SK-N-SH (cell line): Measurements from ENCODE around the gene TGFB2. TPM values are rescaled to one million over a fixed set of nuclear protein-coding genes. Genes with fewer than 3 reads are reported as not detected.

ENCODE experiments used
- CTCF ChIA-PET: fragments of 300-600, 350-600 bp; formaldehyde crosslinking; extraction: SDS; loops from one replicate; lab custom pipeline; 2021; lab: Yijun Ruan, JAX
- POLR2A ChIA-PET: fragments of 350-600 bp; sonication (Branson Sonifier 250); formaldehyde crosslinking; extraction: SDS; loops from one replicate; lab custom pipeline; 2020; ENCODE audit warnings: antibody characterized with exemption, inconsistent platforms; lab: Yijun Ruan, JAX
- DNase-seq: peaks from one replicate; pipeline ENCODE4 v3.0.0; 2012
- H2AFZ ChIP-seq: fragments of 200-600 bp; sonication (generic); 2 replicates; pipeline ENCODE4 v1.8.1; 2016; ENCODE audit warnings: antibody characterized with exemption, mild to moderate bottlenecking, low read depth
- H3F3A ChIP-seq: fragments of 200-600 bp; sonication (generic); replicated peaks from 2 replicates; pipeline ENCODE3; 2016; ENCODE audit warnings: antibody characterized with exemption, mild to moderate bottlenecking; ENCODE audit not compliant: insufficient read depth
- H3K27ac ChIP-seq, 2 experiments: fragments of 200-500 bp in 1 of 2; fragments of 200-600 bp in 1 of 2; sonication (Bioruptor generic) in 1 of 2; sonication (generic), shearing (Covaris generic) in 1 of 2; 2 replicates each; pipeline versions ENCODE4 v1.5.1 to v1.6.1; 2014 to 2016; ENCODE audit warnings: low read depth in 2 of 2, inconsistent platforms in 1 of 2, low read length in 1 of 2, mild to moderate bottlenecking in 1 of 2, mixed read lengths in 1 of 2
- H3K27me3 ChIP-seq: fragments of 200-600 bp; sonication (generic), shearing (Covaris generic); 2 replicates; pipeline ENCODE4 v1.6.1; 2016; ENCODE audit warnings: mixed run types; ENCODE audit not compliant: insufficient read depth
- H3K36me3 ChIP-seq, 2 experiments: fragments of 200-500 bp in 1 of 2; fragments of 200-600 bp in 1 of 2; sonication (Bioruptor generic) in 1 of 2; sonication (generic) in 1 of 2; replicated peaks in 1 of 2; 2 replicates each; pipeline versions ENCODE3 to v1.5.1; 2014 to 2016; ENCODE audit warnings: low read length in 1 of 2, mild to moderate bottlenecking in 1 of 2; ENCODE audit not compliant: insufficient read depth in 2 of 2, control insufficient read depth in 1 of 2
- H3K4me1 ChIP-seq, 2 experiments: fragments of 200-500 bp in 1 of 2; fragments of 200-600 bp in 1 of 2; sonication (Bioruptor generic) in 1 of 2; sonication (generic), shearing (Covaris generic) in 1 of 2; 2 replicates each; pipeline versions ENCODE4 v1.5.1 to v1.6.1; 2014 to 2016; ENCODE audit warnings: low read depth in 1 of 2, low read length in 1 of 2, mixed run types in 1 of 2; ENCODE audit not compliant: insufficient read depth in 2 of 2, control insufficient read depth in 1 of 2
- H3K4me2 ChIP-seq: fragments of 200-600 bp; sonication (generic), shearing (Covaris generic); 2 replicates; pipeline ENCODE4 v1.6.1; 2017; ENCODE audit warnings: mixed run types
- H3K4me3 ChIP-seq, 2 experiments: fragments of 200-500 bp in 1 of 2; fragments of 200-600 bp in 1 of 2; sonication (Bioruptor generic) in 1 of 2; sonication (generic), shearing (Covaris generic) in 1 of 2; 2 replicates each; pipeline versions ENCODE4 v1.5.1 to v1.8.1; 2014 to 2016; ENCODE audit warnings: low read depth in 2 of 2, inconsistent platforms in 1 of 2, low read length in 1 of 2, mild to moderate bottlenecking in 1 of 2, mixed read lengths in 1 of 2, moderate library complexity in 1 of 2
- H3K79me2 ChIP-seq: fragments of 200-600 bp; sonication (generic); 2 replicates; pipeline ENCODE4 v1.8.1; 2017; ENCODE audit warnings: mild to moderate bottlenecking; ENCODE audit not compliant: insufficient read depth
- H3K9ac ChIP-seq: fragments of 200-600 bp; sonication (generic); 2 replicates; pipeline ENCODE4 v1.6.1; 2017; ENCODE audit warnings: mixed run types
- H3K9me2 ChIP-seq: fragments of 200-600 bp; sonication (generic); 2 replicates; pipeline ENCODE4 v1.6.1; 2017; ENCODE audit warnings: mixed run types
- H3K9me3 ChIP-seq: fragments of 200-600 bp; sonication (generic); 2 replicates; pipeline ENCODE4 v1.6.1; 2017; ENCODE audit warnings: mixed run types, mild to moderate bottlenecking, moderate library complexity
- H4K20me1 ChIP-seq: fragments of 200-600 bp; sonication (generic); 2 replicates; pipeline ENCODE4 v1.6.1; 2017; ENCODE audit warnings: mild to moderate bottlenecking, mixed run types; ENCODE audit not compliant: insufficient read depth
- CTCF ChIP-seq: fragments of 200-600 bp; sonication (generic); IDR thresholded peaks from 2 replicates; pipeline ENCODE4 v1.6.1; 2017; ENCODE audit warnings: antibody characterized with exemption, mild to moderate bottlenecking, moderate library complexity
- ELF1 ChIP-seq: IDR thresholded peaks from 2 replicates; pipeline ENCODE4 v1.4.0; 2012
- EP300 ChIP-seq, 2 experiments: IDR thresholded peaks; 2 replicates each; pipeline versions ENCODE4 v1.4.0 to v1.6.1; 2012; ENCODE audit warnings: borderline replicate concordance in 1 of 2, low read depth in 1 of 2, low read length in 1 of 2
- FOSL2 ChIP-seq: IDR thresholded peaks from 2 replicates; pipeline ENCODE4 v1.4.0; 2012; ENCODE audit warnings: low read depth, mild to moderate bottlenecking, moderate library complexity, borderline replicate concordance
- FOXM1 ChIP-seq: IDR thresholded peaks from 2 replicates; pipeline ENCODE4 v1.4.0; 2012; ENCODE audit warnings: low read depth, mild to moderate bottlenecking
- GATA2 ChIP-seq: sonication (generic); formaldehyde crosslinking; IDR thresholded peaks from 2 replicates; pipeline ENCODE4 v1.5.0; 2020; ENCODE audit warnings: mild to moderate bottlenecking, missing genetic modification reagents
- IRF3 ChIP-seq: fragments of 150-350 bp; IDR thresholded peaks from 2 replicates; pipeline ENCODE4 v1.6.1; 2016; ENCODE audit warnings: mild to moderate bottlenecking, low read depth, low read length
- MAX ChIP-seq: IDR thresholded peaks from 2 replicates; pipeline ENCODE4 v1.4.0; 2012; ENCODE audit warnings: low read depth
- MXI1 ChIP-seq: IDR thresholded peaks from 2 replicates; pipeline ENCODE4 v1.6.1; 2012; ENCODE audit warnings: mild to moderate bottlenecking, low read depth, low read length, improper control_type of control experiment
- NFIC ChIP-seq: IDR thresholded peaks from 2 replicates; pipeline ENCODE4 v1.4.0; 2012; ENCODE audit warnings: borderline replicate concordance
- NRF1 ChIP-seq: IDR thresholded peaks from 2 replicates; pipeline ENCODE4 v1.6.1; 2012; ENCODE audit warnings: low read depth, mild to moderate bottlenecking, low read length
- POLR2AphosphoS5 ChIP-seq: IDR thresholded peaks from 2 replicates; pipeline ENCODE4 v1.6.1; 2012; ENCODE audit warnings: low read depth, low read length
- RAD21 ChIP-seq: IDR thresholded peaks from 2 replicates; pipeline ENCODE4 v1.6.1; 2012; ENCODE audit warnings: mild to moderate bottlenecking, low read length
- RCOR1 ChIP-seq: fragments of 150-350 bp; IDR thresholded peaks from 2 replicates; pipeline ENCODE4 v1.6.1; 2017; ENCODE audit warnings: antibody characterized with exemption, low read length
- SIN3A ChIP-seq: IDR thresholded peaks from 2 replicates; pipeline ENCODE4 v1.6.1; 2012; ENCODE audit warnings: low read depth, mild to moderate bottlenecking, low read length, moderate library complexity, borderline replicate concordance
- TCF12 ChIP-seq: IDR thresholded peaks from 2 replicates; pipeline ENCODE4 v1.4.0; 2012
- TEAD4 ChIP-seq: IDR thresholded peaks from 2 replicates; pipeline ENCODE4 v1.4.0; 2012; ENCODE audit warnings: mild to moderate bottlenecking, borderline replicate concordance; ENCODE audit not compliant: insufficient read depth
- USF1 ChIP-seq: IDR thresholded peaks from 2 replicates; pipeline ENCODE4 v1.4.0; 2012; ENCODE audit warnings: low read depth, borderline replicate concordance
- ZBTB33 ChIP-seq: IDR thresholded peaks from 2 replicates; pipeline ENCODE4 v1.4.0; 2012; ENCODE audit warnings: low read depth, borderline replicate concordance
- WGBS: methylation state at CpG from one replicate; pipeline ENCODE4 v1.1.6; 2017; ENCODE audit warnings: low lambda C conversion rate; 5-methylcytosine and 5-hydroxymethylcytosine counted together
- polyA plus RNA-seq, 3 experiments: library from polyadenylated mRNA; depleted of rRNA; stranded (reverse); fragments of >200 nt; gene quantifications; 2 replicates each; pipeline ENCODE4 v1.2.3, GENCODE V29; 2012

TGFB2 gene
- polyA plus RNA-seq, 1 of the 3 experiments (the other 2 are of a cell fraction), result 2.4 TPM

- H3K9ac ChIP-seq, result no peak overlapping the region
- H3F3A ChIP-seq, result no peaks in the 10 kb centered on the region
- ChIA-PET POLR2A (no interaction called here), CTCF (interaction anchor here (1.2 kb wide), 1 partner anchor 10 kb away, joined by 4 read pairs; no protein-coding TSS in a partner anchor)
- H3K27ac ChIP-seq, result no peak overlapping the region
- no peaks in the 10 kb centered on the region for H4K20me1 ChIP-seq
- H3K79me2 ChIP-seq, result no peaks in the 10 kb centered on the region
- H3K4me2 ChIP-seq, result no peak overlapping the region
- H3K36me3 ChIP-seq, result no peaks in the 10 kb centered on the region
- WGBS, result 86% methylated on average over 5 of the region's 5 CpGs
- DNase-seq, result no peak
- H2AFZ ChIP-seq, result no peak overlapping the region
- no peaks in the 10 kb centered on the region for H3K9me2 ChIP-seq
- H3K4me1 ChIP-seq, result no peaks in the 10 kb centered on the region; a peak in 1 of 4 replicates
- no peaks in the 10 kb centered on the region for H3K27me3 ChIP-seq
- no peak for TF ChIP-seq ELF1
- no peak for TF ChIP-seq FOSL2
- TF ChIP-seq RAD21, result no peak
- no peak for TF ChIP-seq POLR2AphosphoS5
- TF ChIP-seq NRF1, result no peak
- TF ChIP-seq MAX, result no peak
- TF ChIP-seq EP300 (IDR thresholded peaks at IDR 0.05; ENCODE audit: borderline replicate concordance in 1 of 2, low read depth in 1 of 2, low read length in 1 of 2), result no peak
- no peak for TF ChIP-seq ZBTB33
- no peak for TF ChIP-seq MXI1
- no peak for TF ChIP-seq CTCF
- no peak for TF ChIP-seq SIN3A
- no peak for TF ChIP-seq TEAD4
- TF ChIP-seq RCOR1, result no peak
- no peak for TF ChIP-seq IRF3
- TF ChIP-seq USF1, result no peak
- no peak for TF ChIP-seq GATA2 (CRISPR knock-in tag)
- no peak for TF ChIP-seq TCF12
- TF ChIP-seq NFIC, result no peak
- no peak for TF ChIP-seq FOXM1
- no peak overlapping the region for H3K4me3 ChIP-seq
- H3K9me3 ChIP-seq, result no peaks in the 10 kb centered on the region
These were observed 99.0 kb downstream of the TGFB2 start for GRCh38 chr1:218444173-218444572.
